H1 (cell line): ENCODE data around the gene CAMSAP1. TPM values are rescaled to one million over a fixed set of nuclear protein-coding genes. Genes with fewer than 3 reads are reported as not detected.

Experiments used
- CBX5 ChIP-seq: fragments of 300-800, 300-1000 bp; sonication (generic); IDR thresholded peaks from 2 replicates; pipeline ENCODE4 v1.7.1; 2016; ENCODE audit warnings: antibody characterized with exemption, low read length, low read depth
- CTBP2 ChIP-seq: IDR thresholded peaks from 2 replicates; pipeline ENCODE4 v1.7.0; 2011; ENCODE audit warnings: borderline replicate concordance, mild to moderate bottlenecking, moderate library complexity, mixed read lengths, low read length; ENCODE audit not compliant: insufficient read depth, insufficient read length
- GABPA ChIP-seq: IDR thresholded peaks from 2 replicates; pipeline ENCODE4 v1.6.1; 2011; ENCODE audit warnings: mild to moderate bottlenecking, low read length, moderate library complexity, borderline replicate concordance; ENCODE audit not compliant: insufficient read depth
- NANOG ChIP-seq: IDR thresholded peaks from 2 replicates; pipeline ENCODE4 v1.6.1; 2011; ENCODE audit warnings: low read length, low read depth, mild to moderate bottlenecking, inconsistent platforms; ENCODE audit not compliant: insufficient read depth, poor library complexity, severe bottlenecking
- SAP30 ChIP-seq: fragments of 300-600 bp; sonication (generic); IDR thresholded peaks from 2 replicates; pipeline ENCODE4 v1.7.1; 2012; ENCODE audit warnings: low read length, moderate library complexity, mild to moderate bottlenecking, inconsistent platforms; ENCODE audit not compliant: insufficient read depth, insufficient replicate concordance
- TBP ChIP-seq: IDR thresholded peaks from 2 replicates; pipeline ENCODE4 v1.6.1; 2011; ENCODE audit warnings: low read depth, low read length, improper control_type of control experiment
- polyA plus RNA-seq, 7 experiments: library from polyadenylated mRNA; depleted of rRNA in 3 of 7; stranded (reverse) in 5 of 7; unstranded in 2 of 7; fragments of >200 nt in 5 of 7; fragments of 200-250 nt in 2 of 7; gene quantifications; 1 replicate in 5 of 7; 2 replicates in 1 of 7; 4 replicates in 1 of 7; pipeline versions ENCODE4 v1.2.1 to v1.2.3, GENCODE V29; 2011 to 2013; ENCODE audit warnings: missing spikeins in 2 of 7, mixed read lengths in 2 of 7
- total RNA-seq: library from RNA; stranded (reverse); fragmentation: NEBNext Ultra II Directional; extraction: Animal tissue kit (Norgen Biotek cat#: 25700); gene quantifications from 2 replicates; pipeline ENCODE4 v1.2.1, GENCODE V29; 2021
- TF ChIP-seq, protein P1 (sequence below): fragments of 300-600 bp; sonication (generic); IDR thresholded peaks from 2 replicates; pipeline ENCODE4 v1.7.1; 2012; ENCODE audit warnings: low read length, moderate library complexity, mild to moderate bottlenecking, inconsistent platforms; ENCODE audit not compliant: insufficient replicate concordance

CAMSAP1 gene
- total and polyA plus RNA-seq, 2 of the 8 experiments (the other 6 are each of a cell fraction or from before 2014, with no cell fraction given), result 13.4 to 44.0 TPM

DNA sequence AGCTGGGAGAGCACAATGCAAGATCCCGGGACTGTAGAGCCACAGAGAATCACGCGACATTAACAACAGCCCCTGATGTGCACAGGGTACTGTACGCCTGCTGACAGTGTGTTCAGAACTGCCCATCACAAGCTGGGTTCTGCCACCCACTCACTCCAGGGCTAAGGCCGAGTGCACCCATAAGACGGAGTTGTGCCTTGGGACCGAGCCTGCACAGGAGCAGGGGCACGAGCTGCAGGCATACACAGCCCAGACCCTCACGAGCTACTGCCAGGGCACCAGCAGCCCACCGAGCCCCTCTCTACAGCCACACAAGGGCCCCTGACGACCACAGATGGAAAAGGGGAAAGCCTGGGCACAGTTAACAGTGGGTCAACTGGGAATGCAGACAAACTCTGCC, 67.8 kb downstream of the CAMSAP1 start (continued):
- TF ChIP-seq, protein P1, sequence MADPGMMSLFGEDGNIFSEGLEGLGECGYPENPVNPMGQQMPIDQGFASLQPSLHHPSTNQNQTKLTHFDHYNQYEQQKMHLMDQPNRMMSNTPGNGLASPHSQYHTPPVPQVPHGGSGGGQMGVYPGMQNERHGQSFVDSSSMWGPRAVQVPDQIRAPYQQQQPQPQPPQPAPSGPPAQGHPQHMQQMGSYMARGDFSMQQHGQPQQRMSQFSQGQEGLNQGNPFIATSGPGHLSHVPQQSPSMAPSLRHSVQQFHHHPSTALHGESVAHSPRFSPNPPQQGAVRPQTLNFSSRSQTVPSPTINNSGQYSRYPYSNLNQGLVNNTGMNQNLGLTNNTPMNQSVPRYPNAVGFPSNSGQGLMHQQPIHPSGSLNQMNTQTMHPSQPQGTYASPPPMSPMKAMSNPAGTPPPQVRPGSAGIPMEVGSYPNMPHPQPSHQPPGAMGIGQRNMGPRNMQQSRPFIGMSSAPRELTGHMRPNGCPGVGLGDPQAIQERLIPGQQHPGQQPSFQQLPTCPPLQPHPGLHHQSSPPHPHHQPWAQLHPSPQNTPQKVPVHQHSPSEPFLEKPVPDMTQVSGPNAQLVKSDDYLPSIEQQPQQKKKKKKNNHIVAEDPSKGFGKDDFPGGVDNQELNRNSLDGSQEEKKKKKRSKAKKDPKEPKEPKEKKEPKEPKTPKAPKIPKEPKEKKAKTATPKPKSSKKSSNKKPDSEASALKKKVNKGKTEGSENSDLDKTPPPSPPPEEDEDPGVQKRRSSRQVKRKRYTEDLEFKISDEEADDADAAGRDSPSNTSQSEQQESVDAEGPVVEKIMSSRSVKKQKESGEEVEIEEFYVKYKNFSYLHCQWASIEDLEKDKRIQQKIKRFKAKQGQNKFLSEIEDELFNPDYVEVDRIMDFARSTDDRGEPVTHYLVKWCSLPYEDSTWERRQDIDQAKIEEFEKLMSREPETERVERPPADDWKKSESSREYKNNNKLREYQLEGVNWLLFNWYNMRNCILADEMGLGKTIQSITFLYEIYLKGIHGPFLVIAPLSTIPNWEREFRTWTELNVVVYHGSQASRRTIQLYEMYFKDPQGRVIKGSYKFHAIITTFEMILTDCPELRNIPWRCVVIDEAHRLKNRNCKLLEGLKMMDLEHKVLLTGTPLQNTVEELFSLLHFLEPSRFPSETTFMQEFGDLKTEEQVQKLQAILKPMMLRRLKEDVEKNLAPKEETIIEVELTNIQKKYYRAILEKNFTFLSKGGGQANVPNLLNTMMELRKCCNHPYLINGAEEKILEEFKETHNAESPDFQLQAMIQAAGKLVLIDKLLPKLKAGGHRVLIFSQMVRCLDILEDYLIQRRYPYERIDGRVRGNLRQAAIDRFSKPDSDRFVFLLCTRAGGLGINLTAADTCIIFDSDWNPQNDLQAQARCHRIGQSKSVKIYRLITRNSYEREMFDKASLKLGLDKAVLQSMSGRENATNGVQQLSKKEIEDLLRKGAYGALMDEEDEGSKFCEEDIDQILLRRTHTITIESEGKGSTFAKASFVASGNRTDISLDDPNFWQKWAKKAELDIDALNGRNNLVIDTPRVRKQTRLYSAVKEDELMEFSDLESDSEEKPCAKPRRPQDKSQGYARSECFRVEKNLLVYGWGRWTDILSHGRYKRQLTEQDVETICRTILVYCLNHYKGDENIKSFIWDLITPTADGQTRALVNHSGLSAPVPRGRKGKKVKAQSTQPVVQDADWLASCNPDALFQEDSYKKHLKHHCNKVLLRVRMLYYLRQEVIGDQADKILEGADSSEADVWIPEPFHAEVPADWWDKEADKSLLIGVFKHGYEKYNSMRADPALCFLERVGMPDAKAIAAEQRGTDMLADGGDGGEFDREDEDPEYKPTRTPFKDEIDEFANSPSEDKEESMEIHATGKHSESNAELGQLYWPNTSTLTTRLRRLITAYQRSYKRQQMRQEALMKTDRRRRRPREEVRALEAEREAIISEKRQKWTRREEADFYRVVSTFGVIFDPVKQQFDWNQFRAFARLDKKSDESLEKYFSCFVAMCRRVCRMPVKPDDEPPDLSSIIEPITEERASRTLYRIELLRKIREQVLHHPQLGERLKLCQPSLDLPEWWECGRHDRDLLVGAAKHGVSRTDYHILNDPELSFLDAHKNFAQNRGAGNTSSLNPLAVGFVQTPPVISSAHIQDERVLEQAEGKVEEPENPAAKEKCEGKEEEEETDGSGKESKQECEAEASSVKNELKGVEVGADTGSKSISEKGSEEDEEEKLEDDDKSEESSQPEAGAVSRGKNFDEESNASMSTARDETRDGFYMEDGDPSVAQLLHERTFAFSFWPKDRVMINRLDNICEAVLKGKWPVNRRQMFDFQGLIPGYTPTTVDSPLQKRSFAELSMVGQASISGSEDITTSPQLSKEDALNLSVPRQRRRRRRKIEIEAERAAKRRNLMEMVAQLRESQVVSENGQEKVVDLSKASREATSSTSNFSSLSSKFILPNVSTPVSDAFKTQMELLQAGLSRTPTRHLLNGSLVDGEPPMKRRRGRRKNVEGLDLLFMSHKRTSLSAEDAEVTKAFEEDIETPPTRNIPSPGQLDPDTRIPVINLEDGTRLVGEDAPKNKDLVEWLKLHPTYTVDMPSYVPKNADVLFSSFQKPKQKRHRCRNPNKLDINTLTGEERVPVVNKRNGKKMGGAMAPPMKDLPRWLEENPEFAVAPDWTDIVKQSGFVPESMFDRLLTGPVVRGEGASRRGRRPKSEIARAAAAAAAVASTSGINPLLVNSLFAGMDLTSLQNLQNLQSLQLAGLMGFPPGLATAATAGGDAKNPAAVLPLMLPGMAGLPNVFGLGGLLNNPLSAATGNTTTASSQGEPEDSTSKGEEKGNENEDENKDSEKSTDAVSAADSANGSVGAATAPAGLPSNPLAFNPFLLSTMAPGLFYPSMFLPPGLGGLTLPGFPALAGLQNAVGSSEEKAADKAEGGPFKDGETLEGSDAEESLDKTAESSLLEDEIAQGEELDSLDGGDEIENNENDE, result no peak
- TF ChIP-seq TBP (no peak), GABPA (no peak), SAP30 (no peak), NANOG (no peak), CTBP2 (no peak), CBX5 (no peak)
